Upper lobe of right lung (tissue), 1 donor: Measurements from ENCODE around the gene IL33. TPM values are rescaled to one million over a fixed set of nuclear protein-coding genes. Genes with fewer than 3 reads are reported as not detected.
A peak's percentile ranks its signal among the peaks of the same experiment; 100 is the strongest.

Experiments
- ATAC-seq: fragments of 200-7000 bp; cut with Tn5 transposase; one replicate; pipeline ENCODE4 v1.9.1; 2020; ENCODE audit warnings: mild to moderate bottlenecking, moderate library complexity
- DNase-seq: peaks from one replicate; pipeline ENCODE4 v3.0.0-alpha.2; 2020
- H3K27ac ChIP-seq: fragments of 200-600 bp; one replicate; pipeline ENCODE4 v1.8.0; 2022
- H3K27me3 ChIP-seq: fragments of 200-600 bp; one replicate; pipeline ENCODE4 v1.8.0; 2022; ENCODE audit warnings: mild to moderate bottlenecking
- H3K36me3 ChIP-seq: fragments of 200-600 bp; one replicate; pipeline ENCODE4 v1.8.0; 2022
- H3K4me1 ChIP-seq: fragments of 200-600 bp; one replicate; pipeline ENCODE4 v1.8.0; 2022
- H3K4me3 ChIP-seq: fragments of 200-600 bp; one replicate; pipeline ENCODE4 v1.8.0; 2022; ENCODE audit warnings: mild to moderate bottlenecking
- H3K9me3 ChIP-seq: fragments of 200-600 bp; one replicate; pipeline ENCODE4 v1.8.0; 2022
- intact Hi-C: fragments of 100-400 bp; cut with DNase I; formaldehyde crosslinking; loops from one replicate; pipeline ENCODE4 v1.11.0; 2022
- total RNA-seq: library from RNA; stranded (reverse); fragmentation: NEBNext Ultra II Directional; extraction: Animal tissue kit (Norgen Biotek cat#: 25700); gene quantifications from one replicate; pipeline ENCODE4 v1.2.1, GENCODE V29; 2021
- TF ChIP-seq, protein P1 (sequence below): fragments of 200-600 bp; IDR thresholded peaks from one replicate; pipeline ENCODE4 v1.8.0; 2022; ENCODE audit warnings: antibody characterized with exemption
- donor health status: DM: no; HTN: yes; CAD: no; lungs with severe emphysema.

IL33 gene
- total RNA-seq, 1 donor from 2014 or later = 64.8 TPM

DNA sequence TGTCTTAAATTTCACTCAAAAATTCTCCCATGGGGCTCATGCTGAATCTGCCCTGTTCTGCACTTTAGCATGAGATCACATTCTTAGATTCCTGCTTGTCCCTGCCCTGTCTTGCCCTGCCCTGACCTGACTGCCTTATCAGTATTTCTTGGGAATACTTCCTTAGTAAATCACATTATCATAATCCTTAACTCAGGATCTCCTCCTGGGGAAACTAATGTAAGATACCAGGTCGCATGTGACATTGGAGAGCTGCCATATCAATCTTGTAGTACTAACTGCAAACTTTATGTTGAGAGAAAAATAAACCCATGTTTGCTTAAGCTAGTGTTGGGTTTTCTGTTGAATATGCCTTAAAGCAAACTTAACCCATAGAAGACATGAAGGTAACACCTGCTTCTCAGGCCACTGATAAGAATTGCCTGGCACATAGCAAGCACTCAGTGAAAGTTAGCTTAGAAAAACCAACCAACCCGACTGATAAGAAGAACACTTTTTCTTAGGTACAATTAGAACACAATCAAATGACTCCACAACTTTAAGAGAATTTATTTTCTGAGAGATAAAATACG, 53.3 kb downstream of the IL33 start:
- TF ChIP-seq, protein P1, sequence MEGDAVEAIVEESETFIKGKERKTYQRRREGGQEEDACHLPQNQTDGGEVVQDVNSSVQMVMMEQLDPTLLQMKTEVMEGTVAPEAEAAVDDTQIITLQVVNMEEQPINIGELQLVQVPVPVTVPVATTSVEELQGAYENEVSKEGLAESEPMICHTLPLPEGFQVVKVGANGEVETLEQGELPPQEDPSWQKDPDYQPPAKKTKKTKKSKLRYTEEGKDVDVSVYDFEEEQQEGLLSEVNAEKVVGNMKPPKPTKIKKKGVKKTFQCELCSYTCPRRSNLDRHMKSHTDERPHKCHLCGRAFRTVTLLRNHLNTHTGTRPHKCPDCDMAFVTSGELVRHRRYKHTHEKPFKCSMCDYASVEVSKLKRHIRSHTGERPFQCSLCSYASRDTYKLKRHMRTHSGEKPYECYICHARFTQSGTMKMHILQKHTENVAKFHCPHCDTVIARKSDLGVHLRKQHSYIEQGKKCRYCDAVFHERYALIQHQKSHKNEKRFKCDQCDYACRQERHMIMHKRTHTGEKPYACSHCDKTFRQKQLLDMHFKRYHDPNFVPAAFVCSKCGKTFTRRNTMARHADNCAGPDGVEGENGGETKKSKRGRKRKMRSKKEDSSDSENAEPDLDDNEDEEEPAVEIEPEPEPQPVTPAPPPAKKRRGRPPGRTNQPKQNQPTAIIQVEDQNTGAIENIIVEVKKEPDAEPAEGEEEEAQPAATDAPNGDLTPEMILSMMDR = no peak
- Histone ChIP-seq H3K27me3 (no peaks in the 10 kb centered on the region), H3K36me3 (no peaks in the 10 kb centered on the region), H3K4me1 (peaks cover 18% of the 10 kb centered on the region), H3K27ac (no peak overlapping the region), H3K9me3 (no peaks in the 10 kb centered on the region), H3K4me3 (no peak overlapping the region)
- ATAC-seq (no peak), DNase-seq (no peak)
- intact Hi-C loops = no loop called here

DNA sequence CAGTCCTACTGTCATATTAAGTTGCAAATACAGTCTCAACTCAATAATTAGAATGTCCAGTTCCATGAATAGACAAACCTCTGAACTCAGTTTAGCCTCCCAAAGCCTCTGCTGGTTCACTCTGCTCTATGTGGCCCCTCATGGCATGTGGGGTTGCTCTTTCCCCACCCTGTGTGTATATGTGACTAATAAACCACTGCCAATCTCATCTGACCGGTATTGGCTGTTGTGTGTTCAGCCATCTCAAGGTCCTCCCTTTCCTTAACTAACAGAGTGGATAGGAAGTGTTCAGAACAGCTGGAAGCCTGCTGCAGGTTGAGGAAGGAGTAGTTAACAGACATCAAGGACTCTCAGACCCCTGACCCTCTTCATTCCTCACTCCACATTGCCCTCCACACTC, 55.3 kb downstream of the IL33 start:
- ATAC-seq (no peak), DNase-seq (no peak)
- intact Hi-C loops = no loop called here
- Histone ChIP-seq H3K27me3 (no peaks in the 10 kb centered on the region), H3K9me3 (no peaks in the 10 kb centered on the region), H3K4me3 (no peak overlapping the region), H3K27ac (no peak overlapping the region), H3K4me1 (peaks cover 18% of the 10 kb centered on the region), H3K36me3 (no peaks in the 10 kb centered on the region)
- TF ChIP-seq, protein P1 = no peak

DNA sequence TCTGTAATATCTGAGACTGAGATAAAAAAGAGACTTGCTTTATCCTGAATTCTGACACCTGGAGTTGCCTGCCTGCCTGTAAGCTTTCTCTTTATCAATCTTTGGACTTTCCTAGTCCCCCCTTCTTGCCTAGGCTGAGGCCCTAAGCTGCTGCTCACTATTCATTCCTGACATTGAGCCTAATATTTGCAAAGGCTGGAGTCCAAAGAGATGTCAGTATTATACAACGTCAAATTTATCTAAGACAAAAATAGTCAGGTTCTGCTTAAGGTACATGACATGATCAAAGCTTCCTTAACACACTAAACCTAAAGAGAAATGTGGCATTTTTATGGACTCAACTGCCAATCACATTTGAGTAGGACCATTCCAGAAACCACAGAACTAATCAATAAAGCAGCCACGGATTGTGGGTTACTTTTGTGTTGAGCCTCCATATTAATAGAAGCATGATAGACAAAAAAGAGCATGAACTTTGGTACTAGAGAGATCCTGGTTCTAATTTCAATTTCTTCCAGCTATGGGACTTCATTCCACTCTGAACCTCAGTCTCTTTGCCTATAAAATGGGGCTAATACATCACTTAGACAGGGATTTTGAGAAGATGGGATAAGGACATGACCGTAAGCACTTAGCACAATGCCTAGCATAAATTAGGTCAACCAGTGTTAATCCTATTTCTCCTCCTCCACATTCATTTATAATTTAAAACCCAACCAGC, 56.1 kb downstream of the IL33 start:
- no peaks in the 10 kb centered on the region for H3K9me3 ChIP-seq
- H3K4me3 ChIP-seq = no peak overlapping the region
- DNase-seq = no peak
- no peaks in the 10 kb centered on the region for H3K36me3 ChIP-seq
- peaks cover 18% of the 10 kb centered on the region for H3K4me1 ChIP-seq
- peak overlapping the region; percentile 38 for H3K27ac ChIP-seq
- intact Hi-C loops = no loop called here
- ATAC-seq = no peak
- TF ChIP-seq, protein P1 = no peak
- no peaks in the 10 kb centered on the region for H3K27me3 ChIP-seq

DNA sequence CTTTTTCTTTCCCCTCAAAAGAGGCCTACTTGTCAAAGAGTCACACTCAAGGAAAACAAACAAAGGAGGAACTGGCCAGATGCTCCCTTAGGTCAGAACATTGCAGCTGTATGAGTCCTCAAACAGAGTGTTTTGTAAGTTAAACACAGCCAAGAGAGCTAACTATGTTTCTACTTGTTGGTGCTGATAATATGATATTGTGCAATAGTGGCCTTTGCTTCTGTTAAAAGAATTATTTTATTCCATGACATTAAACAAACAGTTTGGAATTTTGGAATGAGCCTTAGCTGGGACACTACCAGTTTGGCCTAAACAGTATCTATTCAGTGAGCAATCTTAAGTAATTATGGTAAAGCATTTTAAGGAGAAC, 56.6 kb downstream of the IL33 start:
- no peaks in the 10 kb centered on the region for H3K27me3 ChIP-seq
- ATAC-seq (peak; percentile 95), DNase-seq (no peak)
- H3K4me1 ChIP-seq = peaks cover 18% of the 10 kb centered on the region
- TF ChIP-seq, protein P1 = no peak
- no peaks in the 10 kb centered on the region for H3K36me3 ChIP-seq
- no peak overlapping the region for H3K4me3 ChIP-seq
- intact Hi-C loops = no loop called here
- peak overlapping the region; percentile 38 for H3K27ac ChIP-seq
- H3K9me3 ChIP-seq = no peaks in the 10 kb centered on the region

DNA sequence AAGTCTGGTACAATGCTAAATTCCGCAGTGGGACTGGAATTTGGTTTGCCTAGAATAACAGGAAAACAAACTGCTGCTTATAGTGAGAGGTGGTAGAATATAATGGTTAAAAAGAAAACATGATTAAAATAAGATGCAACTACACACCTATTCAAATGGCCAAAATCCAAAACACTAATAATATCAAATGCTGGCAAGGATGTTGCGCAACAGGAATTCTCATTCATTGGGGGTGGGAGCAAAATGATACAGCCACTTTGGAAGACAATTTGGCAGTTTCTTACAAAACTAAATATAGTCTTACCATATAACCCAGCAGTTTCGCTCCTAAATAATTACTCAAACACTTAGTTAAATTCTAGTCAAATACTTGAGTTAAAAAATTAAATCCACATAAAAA, 61.8 kb downstream of the IL33 start:
- Histone ChIP-seq H3K4me3 (no peak overlapping the region), H3K27me3 (no peaks in the 10 kb centered on the region), H3K36me3 (no peaks in the 10 kb centered on the region), H3K4me1 (peaks cover 7% of the 10 kb centered on the region), H3K9me3 (no peaks in the 10 kb centered on the region), H3K27ac (no peak overlapping the region)
- TF ChIP-seq, protein P1 = no peak
- no peak for DNase-seq
- no peak for ATAC-seq
- intact Hi-C loops = no loop called here
